Ramos (cell line): ENCODE measurements around the gene LRRC41.
"Not testable (repeated sequence)": the region's sequence is repeated elsewhere in the genome, so short reads cannot be mapped to it uniquely, and the experiment has no call there.

ENCODE experiments used
- in situ Hi-C: fragments of 300-500 bp; cut with MboI; formaldehyde crosslinking; loops from one replicate; pipeline ENCODE4 v1.14.3; 2022; ENCODE audit warnings: low sequenced_read_pairs; ENCODE audit not compliant: unreplicated experiment

Gene LRRC41

GRCh38 chr1:46303038-46303871, at the start of gene LRRC41, which contains the start of gene UQCRH:
Gene LRRC41 (minus strand): TSS chr1:46303616. CDS start chr1:46303322, 294 bp downstream.
Gene UQCRH (plus strand): TSS chr1:46303698. CDS start chr1:46303767, 69 bp downstream.
- in situ Hi-C loops: no loop called here

GRCh38 chr1:46352363-46352762, 48.9 kb upstream of the LRRC41 start:
- in situ Hi-C loops: no loop called here

GRCh38 chr1:46345281-46345680, 41.9 kb upstream of the LRRC41 start:
- in situ Hi-C loops: no loop called here

GRCh38 chr1:46344481-46344880, 41.1 kb upstream of the LRRC41 start:
- in situ Hi-C loops: no loop called here

GRCh38 chr1:46343705-46344104, 40.3 kb upstream of the LRRC41 start:
- in situ Hi-C loops: no loop called here

DNA sequence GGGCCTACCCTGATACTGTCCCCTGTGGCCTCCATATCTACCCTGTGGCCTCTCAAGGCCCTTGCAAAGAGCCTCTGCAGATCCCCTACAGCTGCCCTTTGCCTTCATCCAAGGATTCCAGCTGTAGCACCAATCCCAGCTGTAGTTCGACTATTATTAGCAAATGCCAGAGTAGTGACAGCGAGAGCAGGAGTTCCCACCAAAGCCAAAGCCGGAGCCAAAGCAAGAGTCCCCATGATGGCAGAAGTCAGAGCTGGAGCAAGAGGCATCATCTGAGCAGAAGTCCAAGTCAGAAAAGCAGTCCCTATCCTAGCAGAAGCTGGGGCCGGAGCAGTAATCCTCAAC, 39.9 kb upstream of the LRRC41 start:
- in situ Hi-C loops: no loop called here

- in situ Hi-C loops: no loop called here
Observed at GRCh38 chr1:46342677-46343350, 39.4 kb upstream of the LRRC41 start.

- in situ Hi-C loops: no loop called here
Observed at GRCh38 chr1:46342084-46342656, 38.8 kb upstream of the LRRC41 start.

- in situ Hi-C loops: no loop called here
Observed at GRCh38 chr1:46341222-46342083, 38.0 kb upstream of the LRRC41 start.

DNA sequence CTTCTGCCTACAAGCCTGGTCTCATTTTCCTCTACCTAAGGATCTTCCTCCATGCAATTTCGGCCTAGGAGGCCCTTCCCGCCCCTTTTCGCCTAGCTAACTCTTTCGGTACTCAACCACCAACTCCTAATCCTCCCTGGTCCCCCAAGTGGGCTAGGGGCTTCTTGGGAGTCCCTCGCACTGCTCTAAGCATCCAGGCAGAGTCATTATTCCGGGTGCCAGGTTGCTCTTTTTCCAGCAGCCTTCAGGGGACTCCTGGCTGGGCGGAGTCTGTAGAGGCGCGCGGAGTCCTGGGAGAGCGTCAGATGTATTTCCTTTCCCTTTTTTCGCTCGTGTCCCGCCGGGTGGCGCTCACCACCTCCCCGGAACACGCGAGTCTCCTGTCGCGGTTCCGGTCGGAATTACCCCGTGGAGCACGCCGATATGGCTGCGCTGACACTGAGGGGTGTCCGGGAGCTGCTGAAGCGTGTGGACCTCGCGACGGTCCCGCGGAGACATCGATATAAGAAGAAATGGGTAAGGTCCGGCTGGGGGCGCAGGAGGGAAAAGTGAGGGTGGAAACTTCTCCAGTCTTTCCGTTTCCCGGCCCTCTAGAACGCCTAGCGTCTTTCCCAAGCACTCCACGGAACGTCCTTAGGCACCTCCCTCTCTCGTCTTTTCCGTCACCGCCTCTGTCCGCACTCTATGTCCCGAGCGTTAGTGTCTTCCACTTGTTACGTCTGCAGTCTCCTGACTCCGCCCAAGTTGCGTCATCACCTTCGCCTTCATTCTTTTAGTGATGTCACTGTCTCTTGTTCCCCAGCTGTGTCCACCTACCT, 37.2 kb upstream of the LRRC41 start, which contains the start of gene NSUN4:
TSS of gene NSUN4 (plus strand) at position 404 of the 818 bp plus-strand sequence. CDS start at position 424, 20 bp downstream.
- in situ Hi-C loops: no loop called here

- in situ Hi-C loops: not testable (repeated sequence)
Observed at GRCh38 chr1:46337409-46337808, 34.0 kb upstream of the LRRC41 start.

GRCh38 chr1:46335081-46335480, 31.7 kb upstream of the LRRC41 start:
- in situ Hi-C loops: no loop called here

DNA sequence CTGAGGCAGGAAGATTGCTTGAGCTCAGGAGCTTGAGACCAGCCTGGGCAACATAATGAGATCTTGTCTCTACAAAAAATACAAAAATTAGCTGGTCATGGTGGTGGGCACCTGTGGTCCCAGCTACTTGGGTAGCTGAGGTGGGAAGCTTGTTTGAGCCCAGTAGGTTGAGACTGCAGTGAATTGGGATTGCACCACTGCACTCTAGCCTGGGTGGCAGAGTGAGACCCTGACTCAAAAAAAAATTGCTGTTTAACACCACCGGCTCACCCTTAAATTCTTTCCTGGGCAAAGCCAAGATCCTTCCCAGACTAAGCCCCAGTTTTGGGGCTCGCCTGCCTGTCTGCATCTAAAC, 30.6 kb upstream of the LRRC41 start:
- in situ Hi-C loops: no loop called here

- in situ Hi-C loops: no loop called here
Observed at GRCh38 chr1:46333300-46334029, 30.0 kb upstream of the LRRC41 start.

DNA sequence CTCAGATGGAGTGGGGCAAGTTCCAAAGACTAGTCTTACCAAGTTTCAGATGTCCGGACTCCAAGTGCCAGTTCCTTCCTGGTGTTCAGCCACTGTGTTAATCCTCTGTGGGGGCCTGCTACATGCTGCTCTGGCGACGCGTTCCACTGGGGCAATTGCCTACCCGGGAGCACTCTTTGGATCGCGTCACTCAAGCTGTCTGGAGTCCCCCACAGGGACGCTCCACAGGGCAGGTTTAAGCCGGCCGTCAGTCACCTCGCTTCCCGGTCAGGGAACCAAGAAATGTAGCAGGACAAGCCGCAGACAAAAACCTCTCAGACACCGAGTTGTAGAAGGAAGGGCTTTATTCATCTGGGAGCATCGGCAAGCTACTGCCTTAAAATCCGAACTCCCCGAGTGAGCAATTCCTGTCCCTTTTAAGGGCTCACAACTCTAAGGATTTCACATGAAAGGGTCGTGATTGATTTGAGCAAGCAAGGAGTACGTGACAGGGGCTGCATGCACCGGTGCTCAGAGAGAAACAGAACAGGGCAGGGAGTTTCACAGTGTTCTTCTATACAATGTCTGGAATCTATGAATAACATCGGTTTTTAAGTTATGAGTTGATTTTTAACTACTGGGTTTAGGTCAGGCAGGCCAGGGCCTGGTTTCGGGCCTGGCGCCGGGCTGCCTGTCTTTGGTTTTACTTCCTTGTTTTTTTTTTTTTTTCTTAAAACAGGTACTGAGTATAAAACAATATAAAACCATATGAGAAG, 28.5 kb upstream of the LRRC41 start:
- in situ Hi-C loops: not testable (repeated sequence)

- in situ Hi-C loops: not testable (repeated sequence)
Observed at GRCh38 chr1:46330381-46330780, 27.0 kb upstream of the LRRC41 start.

- in situ Hi-C loops: not testable (repeated sequence)
Observed at GRCh38 chr1:46329807-46330206, 26.4 kb upstream of the LRRC41 start.

GRCh38 chr1:46328182-46328581, 24.8 kb upstream of the LRRC41 start:
- in situ Hi-C loops: not testable (repeated sequence)
